HEK293 (cell line): ENCODE results near the gene CA12.

Source experiments
- CTCF ChIA-PET: fragments of 350-600 bp; formaldehyde crosslinking; extraction: SDS; loops from one replicate; lab custom pipeline; 2021; ENCODE audit warnings: antibody characterized with exemption; lab: Yijun Ruan, JAX
- POLR2A ChIA-PET: fragments of 300-600 bp; formaldehyde crosslinking; extraction: SDS; loops from one replicate; lab custom pipeline; 2020; ENCODE audit warnings: antibody characterized with exemption, inconsistent platforms; lab: Yijun Ruan, JAX
- H3K27ac ChIP-seq: fragments of 200-500 bp; sonication (Bioruptor generic); 2 replicates; pipeline ENCODE4 v1.5.1; 2014; ENCODE audit warnings: low read depth, low read length, control low read depth, inconsistent platforms; ENCODE audit errors: extremely low read depth
- H3K36me3 ChIP-seq, 2 experiments: fragments of 200-500 bp in 1 of 2; sonication (Bioruptor generic) in 1 of 2; 1 replicate in 1 of 2; 2 replicates in 1 of 2; pipeline ENCODE4 v1.5.1; 2014 to 2017; ENCODE audit warnings: inconsistent platforms in 2 of 2, low read length in 2 of 2; ENCODE audit not compliant: control insufficient read depth in 2 of 2, insufficient read depth in 1 of 2
- H3K4me1 ChIP-seq: fragments of 200-500 bp; sonication (Bioruptor generic); 2 replicates; pipeline ENCODE4 v1.5.1; 2014; ENCODE audit warnings: mild to moderate bottlenecking, low read length, inconsistent platforms; ENCODE audit not compliant: control insufficient read depth, insufficient read depth
- H3K4me3 ChIP-seq: 2 replicates; pipeline ENCODE4 v1.5.1; 2011; ENCODE audit warnings: low read depth, mild to moderate bottlenecking, control low read depth, low read length, moderate library complexity
- H3K9me3 ChIP-seq: fragments of 200-500 bp; sonication (Bioruptor generic); 2 replicates; pipeline ENCODE4 v1.5.1; 2014; ENCODE audit warnings: low read depth, low read length, inconsistent platforms; ENCODE audit not compliant: control insufficient read depth, insufficient read depth
- RBAK ChIP-seq: fragments of 450-650 bp; formaldehyde crosslinking; IDR thresholded peaks from 2 replicates; pipeline ENCODE4 v1.5.1; 2016; ENCODE audit warnings: missing biosample characterization, missing genetic modification characterization
- ZNF132 ChIP-seq: fragments of 450-650 bp; formaldehyde crosslinking; IDR thresholded peaks from 2 replicates; pipeline ENCODE4 v1.5.1; 2017; ENCODE audit warnings: missing biosample characterization, missing genetic modification characterization, borderline replicate concordance
- ZNF341 ChIP-seq: fragments of 450-650 bp; formaldehyde crosslinking; IDR thresholded peaks from 2 replicates; pipeline ENCODE4; 2016; ENCODE audit warnings: low read depth, missing biosample characterization, missing genetic modification characterization
- ZNF501 ChIP-seq: fragments of 450-650 bp; formaldehyde crosslinking; IDR thresholded peaks from 2 replicates; pipeline ENCODE4 v1.5.1; 2016; ENCODE audit warnings: missing biosample characterization, missing genetic modification characterization
- ZNF561 ChIP-seq: fragments of 450-650 bp; IDR thresholded peaks from 2 replicates; pipeline ENCODE4 v1.5.1; 2018; ENCODE audit warnings: missing biosample characterization, missing genetic modification characterization, borderline replicate concordance
- ZNF571 ChIP-seq: fragments of 450-650 bp; formaldehyde crosslinking; IDR thresholded peaks from 2 replicates; pipeline ENCODE4 v1.5.0; 2017; ENCODE audit warnings: missing biosample characterization, missing genetic modification characterization
- ZNF654 ChIP-seq: fragments of 450-650 bp; formaldehyde crosslinking; IDR thresholded peaks from 2 replicates; pipeline ENCODE4 v1.5.1; 2016; ENCODE audit warnings: low read depth, missing biosample characterization, missing genetic modification characterization
- ZNF830 ChIP-seq: fragments of 450-650 bp; IDR thresholded peaks from 2 replicates; pipeline ENCODE4 v1.5.0; 2018; ENCODE audit warnings: missing biosample characterization, missing genetic modification characterization, low read depth, mild to moderate bottlenecking, moderate library complexity
- ZSCAN23 ChIP-seq: fragments of 450-650 bp; formaldehyde crosslinking; IDR thresholded peaks from 2 replicates; pipeline ENCODE4 v1.5.1; 2016; ENCODE audit warnings: missing biosample characterization, missing genetic modification characterization
- TF ChIP-seq, protein P1 (sequence below): fragments of 450-650 bp; formaldehyde crosslinking; IDR thresholded peaks from 2 replicates; pipeline ENCODE4 v1.5.1; 2016; ENCODE audit warnings: missing biosample characterization, missing genetic modification characterization
- TF ChIP-seq, protein P2 (sequence below): fragments of 450-650 bp; formaldehyde crosslinking; IDR thresholded peaks from 2 replicates; pipeline ENCODE4 v1.5.1; 2016; ENCODE audit warnings: missing biosample characterization, missing genetic modification characterization
- TF ChIP-seq, protein P3 (sequence below): fragments of 450-650 bp; formaldehyde crosslinking; IDR thresholded peaks from 2 replicates; pipeline ENCODE4 v1.5.1; 2016; ENCODE audit warnings: missing biosample characterization, missing genetic modification characterization, borderline replicate concordance
- TF ChIP-seq, protein P4 (sequence below): fragments of 450-650 bp; formaldehyde crosslinking; IDR thresholded peaks from 2 replicates; pipeline ENCODE4 v1.5.1; 2017; ENCODE audit warnings: missing biosample characterization, missing genetic modification characterization
- TF ChIP-seq, protein P5 (sequence below): fragments of 450-650 bp; formaldehyde crosslinking; IDR thresholded peaks from 2 replicates; pipeline ENCODE4 v1.5.1; 2017; ENCODE audit warnings: missing biosample characterization, missing genetic modification characterization
- TF ChIP-seq, protein P6 (sequence below): fragments of 450-650 bp; formaldehyde crosslinking; IDR thresholded peaks from 2 replicates; pipeline ENCODE4 v1.5.1; 2016; ENCODE audit warnings: missing biosample characterization, missing genetic modification characterization

The CA12 gene

DNA sequence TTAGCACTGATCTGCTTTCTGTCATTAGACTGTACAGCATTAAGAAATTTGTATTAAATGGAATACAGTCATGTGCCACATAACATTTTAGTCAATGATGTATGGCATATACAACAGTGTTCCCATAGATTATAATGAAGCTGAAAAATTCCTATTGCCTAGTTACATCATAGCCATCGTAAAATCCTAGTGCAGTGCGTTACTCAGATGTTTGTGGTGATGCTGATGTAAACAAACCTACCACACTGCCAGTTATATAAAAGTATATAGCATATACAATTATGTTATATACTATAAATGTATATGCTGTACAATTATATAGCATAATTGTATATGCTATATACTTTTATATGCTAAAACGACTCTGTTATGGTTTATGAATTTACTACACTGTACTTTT, 62.6 kb downstream of the CA12 start (continued):
- TF ChIP-seq RBAK (tag by site-specific recombination) (no peak), ZNF341 (no peak), ZNF132 (no peak)
- TF ChIP-seq, protein P1, sequence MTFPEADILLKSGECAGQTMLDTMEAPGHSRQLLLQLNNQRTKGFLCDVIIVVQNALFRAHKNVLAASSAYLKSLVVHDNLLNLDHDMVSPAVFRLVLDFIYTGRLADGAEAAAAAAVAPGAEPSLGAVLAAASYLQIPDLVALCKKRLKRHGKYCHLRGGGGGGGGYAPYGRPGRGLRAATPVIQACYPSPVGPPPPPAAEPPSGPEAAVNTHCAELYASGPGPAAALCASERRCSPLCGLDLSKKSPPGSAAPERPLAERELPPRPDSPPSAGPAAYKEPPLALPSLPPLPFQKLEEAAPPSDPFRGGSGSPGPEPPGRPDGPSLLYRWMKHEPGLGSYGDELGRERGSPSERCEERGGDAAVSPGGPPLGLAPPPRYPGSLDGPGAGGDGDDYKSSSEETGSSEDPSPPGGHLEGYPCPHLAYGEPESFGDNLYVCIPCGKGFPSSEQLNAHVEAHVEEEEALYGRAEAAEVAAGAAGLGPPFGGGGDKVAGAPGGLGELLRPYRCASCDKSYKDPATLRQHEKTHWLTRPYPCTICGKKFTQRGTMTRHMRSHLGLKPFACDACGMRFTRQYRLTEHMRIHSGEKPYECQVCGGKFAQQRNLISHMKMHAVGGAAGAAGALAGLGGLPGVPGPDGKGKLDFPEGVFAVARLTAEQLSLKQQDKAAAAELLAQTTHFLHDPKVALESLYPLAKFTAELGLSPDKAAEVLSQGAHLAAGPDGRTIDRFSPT (tag by site-specific recombination): no peak

DNA sequence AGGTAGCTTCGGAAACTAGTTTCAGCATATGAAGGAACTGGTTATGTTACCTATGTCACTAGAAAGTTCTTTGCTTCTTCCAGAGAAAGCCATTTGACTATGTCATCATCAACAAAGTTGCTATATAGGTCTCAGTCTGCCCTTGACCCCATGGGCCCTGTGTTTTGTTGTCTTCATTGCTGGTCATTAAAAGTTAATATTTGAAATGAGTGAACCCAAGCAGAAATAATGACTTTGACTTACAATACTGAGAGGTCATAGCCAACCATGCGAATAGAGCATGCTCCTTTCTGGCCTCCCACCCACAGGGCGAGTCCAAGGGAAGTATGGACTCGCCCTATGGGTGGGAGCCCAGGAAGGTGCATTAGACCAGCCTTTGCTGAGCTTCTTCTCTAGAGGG, 63.3 kb downstream of the CA12 start:
- H3K36me3 ChIP-seq: no peaks in the 10 kb centered on the region
- POLR2A ChIA-PET: no interaction called here
- TF ChIP-seq ZNF830 (tag by site-specific recombination) (no peak), ZNF501 (tag by site-specific recombination) (no peak), ZNF561 (no peak), ZSCAN23 (tag by site-specific recombination) (no peak), ZNF654 (tag by site-specific recombination) (no peak), ZNF571 (tag by site-specific recombination) (no peak)
- TF ChIP-seq, protein P2, sequence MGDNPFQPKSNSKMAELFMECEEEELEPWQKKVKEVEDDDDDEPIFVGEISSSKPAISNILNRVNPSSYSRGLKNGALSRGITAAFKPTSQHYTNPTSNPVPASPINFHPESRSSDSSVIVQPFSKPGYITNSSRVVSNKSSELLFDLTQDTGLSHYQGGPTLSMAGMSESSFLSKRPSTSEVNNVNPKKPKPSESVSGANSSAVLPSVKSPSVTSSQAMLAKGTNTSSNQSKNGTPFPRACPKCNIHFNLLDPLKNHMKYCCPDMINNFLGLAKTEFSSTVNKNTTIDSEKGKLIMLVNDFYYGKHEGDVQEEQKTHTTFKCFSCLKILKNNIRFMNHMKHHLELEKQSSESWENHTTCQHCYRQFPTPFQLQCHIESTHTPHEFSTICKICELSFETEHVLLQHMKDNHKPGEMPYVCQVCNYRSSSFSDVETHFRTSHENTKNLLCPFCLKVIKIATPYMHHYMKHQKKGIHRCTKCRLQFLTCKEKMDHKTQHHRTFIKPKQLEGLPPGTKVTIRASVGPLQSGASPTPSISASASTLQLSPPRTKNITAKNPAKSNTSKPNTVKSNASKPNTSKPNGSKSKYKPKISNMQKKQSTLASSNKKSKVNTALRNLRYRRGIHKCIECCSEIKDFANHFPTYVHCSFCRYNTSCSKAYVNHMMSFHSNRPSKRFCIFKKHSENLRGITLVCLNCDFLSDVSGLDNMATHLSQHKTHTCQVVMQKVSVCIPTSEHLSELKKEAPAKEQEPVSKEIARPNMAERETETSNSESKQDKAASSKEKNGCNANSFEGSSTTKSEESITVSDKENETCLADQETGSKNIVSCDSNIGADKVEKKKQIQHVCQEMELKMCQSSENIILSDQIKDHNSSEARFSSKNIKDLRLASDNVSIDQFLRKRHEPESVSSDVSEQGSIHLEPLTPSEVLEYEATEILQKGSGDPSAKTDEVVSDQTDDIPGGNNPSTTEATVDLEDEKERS (tag by site-specific recombination): no peak
- TF ChIP-seq, protein P3, sequence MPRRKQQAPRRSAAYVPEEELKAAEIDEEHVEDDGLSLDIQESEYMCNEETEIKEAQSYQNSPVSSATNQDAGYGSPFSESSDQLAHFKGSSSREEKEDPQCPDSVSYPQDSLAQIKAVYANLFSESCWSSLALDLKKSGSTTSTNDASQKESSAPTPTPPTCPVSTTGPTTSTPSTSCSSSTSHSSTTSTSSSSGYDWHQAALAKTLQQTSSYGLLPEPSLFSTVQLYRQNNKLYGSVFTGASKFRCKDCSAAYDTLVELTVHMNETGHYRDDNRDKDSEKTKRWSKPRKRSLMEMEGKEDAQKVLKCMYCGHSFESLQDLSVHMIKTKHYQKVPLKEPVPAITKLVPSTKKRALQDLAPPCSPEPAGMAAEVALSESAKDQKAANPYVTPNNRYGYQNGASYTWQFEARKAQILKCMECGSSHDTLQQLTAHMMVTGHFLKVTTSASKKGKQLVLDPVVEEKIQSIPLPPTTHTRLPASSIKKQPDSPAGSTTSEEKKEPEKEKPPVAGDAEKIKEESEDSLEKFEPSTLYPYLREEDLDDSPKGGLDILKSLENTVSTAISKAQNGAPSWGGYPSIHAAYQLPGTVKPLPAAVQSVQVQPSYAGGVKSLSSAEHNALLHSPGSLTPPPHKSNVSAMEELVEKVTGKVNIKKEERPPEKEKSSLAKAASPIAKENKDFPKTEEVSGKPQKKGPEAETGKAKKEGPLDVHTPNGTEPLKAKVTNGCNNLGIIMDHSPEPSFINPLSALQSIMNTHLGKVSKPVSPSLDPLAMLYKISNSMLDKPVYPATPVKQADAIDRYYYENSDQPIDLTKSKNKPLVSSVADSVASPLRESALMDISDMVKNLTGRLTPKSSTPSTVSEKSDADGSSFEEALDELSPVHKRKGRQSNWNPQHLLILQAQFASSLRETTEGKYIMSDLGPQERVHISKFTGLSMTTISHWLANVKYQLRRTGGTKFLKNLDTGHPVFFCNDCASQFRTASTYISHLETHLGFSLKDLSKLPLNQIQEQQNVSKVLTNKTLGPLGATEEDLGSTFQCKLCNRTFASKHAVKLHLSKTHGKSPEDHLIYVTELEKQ (tag by site-specific recombination): no peak
- TF ChIP-seq, protein P4, sequence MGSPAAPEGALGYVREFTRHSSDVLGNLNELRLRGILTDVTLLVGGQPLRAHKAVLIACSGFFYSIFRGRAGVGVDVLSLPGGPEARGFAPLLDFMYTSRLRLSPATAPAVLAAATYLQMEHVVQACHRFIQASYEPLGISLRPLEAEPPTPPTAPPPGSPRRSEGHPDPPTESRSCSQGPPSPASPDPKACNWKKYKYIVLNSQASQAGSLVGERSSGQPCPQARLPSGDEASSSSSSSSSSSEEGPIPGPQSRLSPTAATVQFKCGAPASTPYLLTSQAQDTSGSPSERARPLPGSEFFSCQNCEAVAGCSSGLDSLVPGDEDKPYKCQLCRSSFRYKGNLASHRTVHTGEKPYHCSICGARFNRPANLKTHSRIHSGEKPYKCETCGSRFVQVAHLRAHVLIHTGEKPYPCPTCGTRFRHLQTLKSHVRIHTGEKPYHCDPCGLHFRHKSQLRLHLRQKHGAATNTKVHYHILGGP (tag by site-specific recombination): no peak
- TF ChIP-seq, protein P5, sequence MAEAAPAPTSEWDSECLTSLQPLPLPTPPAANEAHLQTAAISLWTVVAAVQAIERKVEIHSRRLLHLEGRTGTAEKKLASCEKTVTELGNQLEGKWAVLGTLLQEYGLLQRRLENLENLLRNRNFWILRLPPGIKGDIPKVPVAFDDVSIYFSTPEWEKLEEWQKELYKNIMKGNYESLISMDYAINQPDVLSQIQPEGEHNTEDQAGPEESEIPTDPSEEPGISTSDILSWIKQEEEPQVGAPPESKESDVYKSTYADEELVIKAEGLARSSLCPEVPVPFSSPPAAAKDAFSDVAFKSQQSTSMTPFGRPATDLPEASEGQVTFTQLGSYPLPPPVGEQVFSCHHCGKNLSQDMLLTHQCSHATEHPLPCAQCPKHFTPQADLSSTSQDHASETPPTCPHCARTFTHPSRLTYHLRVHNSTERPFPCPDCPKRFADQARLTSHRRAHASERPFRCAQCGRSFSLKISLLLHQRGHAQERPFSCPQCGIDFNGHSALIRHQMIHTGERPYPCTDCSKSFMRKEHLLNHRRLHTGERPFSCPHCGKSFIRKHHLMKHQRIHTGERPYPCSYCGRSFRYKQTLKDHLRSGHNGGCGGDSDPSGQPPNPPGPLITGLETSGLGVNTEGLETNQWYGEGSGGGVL (tag by site-specific recombination): no peak
- TF ChIP-seq, protein P6, sequence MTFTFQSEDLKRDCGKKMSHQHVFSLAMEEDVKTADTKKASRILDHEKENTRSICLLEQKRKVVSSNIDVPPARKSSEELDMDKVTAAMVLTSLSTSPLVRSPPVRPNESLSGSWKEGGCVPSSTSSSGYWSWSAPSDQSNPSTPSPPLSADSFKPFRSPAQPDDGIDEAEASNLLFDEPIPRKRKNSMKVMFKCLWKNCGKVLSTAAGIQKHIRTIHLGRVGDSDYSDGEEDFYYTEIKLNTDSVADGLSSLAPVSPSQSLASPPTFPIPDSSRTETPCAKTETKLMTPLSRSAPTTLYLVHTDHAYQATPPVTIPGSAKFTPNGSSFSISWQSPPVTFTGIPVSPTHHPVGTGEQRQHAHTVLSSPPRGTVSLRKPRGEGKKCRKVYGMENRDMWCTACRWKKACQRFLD: no peak
- TF ChIP-seq, all 188 proteins: peak for 0
- no peak overlapping the region for H3K27ac ChIP-seq
- no peak overlapping the region for H3K4me3 ChIP-seq
- H3K4me1 ChIP-seq: no peaks in the 10 kb centered on the region
- H3K9me3 ChIP-seq: no peaks in the 10 kb centered on the region
- CTCF ChIA-PET: no interaction called here
